Measurements from ENCODE around the gene BTF3.
"Not testable (repeated sequence)": the region's sequence is repeated elsewhere in the genome, so short reads cannot be mapped to it uniquely, and the experiment has no call there.

Gene BTF3

GRCh38 chr5:73486119-73486899 lies 11.9 kb upstream of the BTF3 start:
- DNase-seq = no peak

GRCh38 chr5:73487257-73487656 lies 11.0 kb upstream of the BTF3 start:
- not testable (repeated sequence) for DNase-seq

DNA sequence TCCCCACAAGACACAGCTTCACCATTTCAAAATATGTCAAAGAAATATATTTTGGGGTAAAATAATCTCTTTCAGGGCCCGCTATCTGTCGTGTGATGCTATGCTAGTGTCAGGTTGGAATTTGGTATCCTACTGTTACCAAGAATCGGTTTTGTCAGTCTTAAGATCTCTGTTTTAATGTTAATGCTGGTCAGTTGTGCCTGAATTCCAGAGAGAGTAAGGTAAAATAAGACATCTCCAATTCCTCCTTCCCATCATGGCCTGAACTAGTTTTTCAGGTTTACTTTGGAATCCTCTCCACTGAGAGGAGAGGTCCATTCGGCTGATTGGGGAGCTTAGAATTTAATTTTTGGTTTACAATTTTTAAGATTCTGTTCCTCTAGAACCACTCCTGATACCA lies 10.4 kb upstream of the BTF3 start:
- no peak for DNase-seq

- peak; percentile 77 for DNase-seq
Measured at GRCh38 chr5:73488806-73489205, 9.4 kb upstream of the BTF3 start.

DNA sequence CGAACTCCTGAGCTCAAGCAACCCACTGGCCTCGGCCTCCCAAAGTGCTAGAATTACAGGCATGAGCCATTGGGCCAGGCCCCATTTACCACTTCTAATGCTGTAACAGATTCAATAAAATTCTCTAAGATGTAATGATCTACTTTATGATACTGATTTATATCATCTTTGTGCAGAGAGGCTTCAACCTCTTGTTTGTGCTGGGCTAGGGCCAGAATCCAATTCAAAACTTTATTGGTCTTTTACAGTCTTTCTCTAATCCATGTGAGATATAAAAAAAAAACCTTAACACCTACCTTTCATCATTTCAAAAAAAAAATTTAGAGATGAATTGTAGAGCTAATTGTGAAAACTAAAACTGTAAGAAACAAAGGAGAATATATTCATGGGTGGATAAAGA lies 8.2 kb upstream of the BTF3 start:
- no peak for DNase-seq

- no peak for DNase-seq
Measured at GRCh38 chr5:73491155-73491554, 7.1 kb upstream of the BTF3 start.

DNA sequence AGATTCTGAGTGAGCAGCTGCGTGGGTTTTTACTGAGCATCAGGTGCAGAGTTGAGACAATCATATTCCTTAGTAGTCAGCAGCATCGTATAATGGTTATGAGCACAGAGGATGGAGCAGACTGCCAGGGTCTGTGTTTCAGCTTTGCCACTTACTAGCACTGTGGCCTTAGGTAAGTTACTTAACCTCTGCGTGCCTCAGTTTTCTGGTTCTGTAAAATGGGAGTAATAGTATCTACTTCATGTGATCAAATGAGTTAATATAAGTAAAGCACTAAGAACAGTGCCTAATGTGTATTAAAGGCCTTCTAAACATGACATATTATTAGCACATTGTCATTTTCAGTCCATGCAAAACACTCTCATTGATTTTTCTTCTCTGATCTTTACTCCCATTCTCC lies 4.8 kb upstream of the BTF3 start:
- DNase-seq = no peak

GRCh38 chr5:73494721-73495120 lies 3.5 kb upstream of the BTF3 start:
- no peak for DNase-seq

DNA sequence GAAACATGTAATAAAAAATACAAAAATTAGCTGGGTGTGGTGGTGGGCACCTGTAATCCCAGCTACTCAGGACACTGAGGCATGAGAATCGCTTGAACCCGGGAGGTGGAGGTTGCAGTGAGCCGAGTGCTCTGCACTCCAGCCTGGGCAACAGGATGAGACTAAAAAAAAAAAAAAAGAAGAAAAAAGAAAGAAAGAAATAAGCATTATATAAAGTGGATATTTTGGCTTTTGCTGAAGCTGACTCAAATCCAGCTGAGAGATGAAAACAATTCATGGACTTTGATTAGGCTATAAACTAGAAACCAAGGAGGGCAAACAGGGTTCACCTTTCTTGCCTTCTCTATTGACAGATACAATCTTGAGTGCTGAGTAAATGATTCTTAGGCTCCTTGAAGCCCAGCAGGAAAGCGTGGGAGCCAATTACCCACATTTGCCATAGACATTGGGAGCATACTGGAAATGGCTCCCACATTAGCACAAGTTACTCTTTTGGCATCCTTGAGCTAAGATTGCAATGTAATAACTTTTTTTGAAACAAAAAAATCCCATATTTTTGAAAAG lies 2.4 kb upstream of the BTF3 start:
- no peak for DNase-seq

GRCh38 chr5:73496984-73497457 lies 1.2 kb upstream of the BTF3 start:
- DNase-seq = peak; percentile 93

GRCh38 chr5:73497497-73498056 lies 665 bp upstream of the BTF3 start:
- peak; percentile 73 for DNase-seq

- DNase-seq = peak; percentile 38
Measured at GRCh38 chr5:73499187-73499586, 945 bp downstream of the BTF3 start.

DNA sequence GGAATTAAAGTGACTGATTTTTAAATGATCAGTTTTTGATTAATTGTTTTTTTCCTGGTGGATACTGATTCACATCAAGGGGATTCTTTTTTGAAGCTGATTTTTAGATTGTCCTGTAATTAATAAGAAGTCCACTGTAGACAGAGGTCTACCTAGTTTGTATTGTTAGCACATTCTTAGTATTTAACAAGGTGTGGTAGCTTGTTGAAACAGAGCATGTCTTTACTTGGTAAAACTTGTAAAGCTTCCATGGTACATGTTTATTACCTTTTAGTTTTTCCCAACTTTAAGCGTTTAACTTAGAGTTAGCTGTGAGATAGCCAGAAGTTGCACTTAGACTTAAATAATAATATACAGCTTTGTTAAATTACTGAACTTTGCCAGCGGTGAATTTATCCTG lies 1.5 kb downstream of the BTF3 start:
- no peak for DNase-seq

GRCh38 chr5:73501406-73501805 lies 3.2 kb downstream of the BTF3 start:
- no peak for DNase-seq

- no peak for DNase-seq
Measured at GRCh38 chr5:73506459-73506955, 8.3 kb downstream of the BTF3 start.

- DNase-seq = no peak
Measured at GRCh38 chr5:73507062-73507461, 8.8 kb downstream of the BTF3 start.

GRCh38 chr5:73508521-73508920 lies 10.3 kb downstream of the BTF3 start:
- not testable (repeated sequence) for DNase-seq

GRCh38 chr5:73513996-73514395 lies 15.8 kb downstream of the BTF3 start:
- DNase-seq = no peak

DNA sequence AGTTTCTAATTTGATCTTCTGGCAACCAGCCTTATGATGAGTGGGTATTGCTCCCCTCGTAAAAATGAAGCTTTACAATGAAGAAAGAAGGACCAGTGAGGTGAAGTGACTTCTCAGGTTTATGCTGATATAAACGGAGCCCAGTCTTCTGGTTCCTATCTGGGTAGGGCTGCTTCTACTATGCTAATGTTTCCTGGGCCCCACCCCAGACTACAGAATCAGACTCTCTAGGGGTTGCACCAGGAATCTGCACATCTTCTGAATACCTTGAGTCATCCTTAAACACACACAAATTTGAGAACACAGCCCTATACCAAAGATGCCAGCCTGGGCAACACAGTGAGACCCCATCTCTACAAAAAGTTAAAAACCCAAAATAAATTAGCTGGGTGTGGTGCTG lies 16.2 kb downstream of the BTF3 start:
- no peak for DNase-seq

GRCh38 chr5:73515232-73515631 lies 17.0 kb downstream of the BTF3 start:
- no peak for DNase-seq

DNA sequence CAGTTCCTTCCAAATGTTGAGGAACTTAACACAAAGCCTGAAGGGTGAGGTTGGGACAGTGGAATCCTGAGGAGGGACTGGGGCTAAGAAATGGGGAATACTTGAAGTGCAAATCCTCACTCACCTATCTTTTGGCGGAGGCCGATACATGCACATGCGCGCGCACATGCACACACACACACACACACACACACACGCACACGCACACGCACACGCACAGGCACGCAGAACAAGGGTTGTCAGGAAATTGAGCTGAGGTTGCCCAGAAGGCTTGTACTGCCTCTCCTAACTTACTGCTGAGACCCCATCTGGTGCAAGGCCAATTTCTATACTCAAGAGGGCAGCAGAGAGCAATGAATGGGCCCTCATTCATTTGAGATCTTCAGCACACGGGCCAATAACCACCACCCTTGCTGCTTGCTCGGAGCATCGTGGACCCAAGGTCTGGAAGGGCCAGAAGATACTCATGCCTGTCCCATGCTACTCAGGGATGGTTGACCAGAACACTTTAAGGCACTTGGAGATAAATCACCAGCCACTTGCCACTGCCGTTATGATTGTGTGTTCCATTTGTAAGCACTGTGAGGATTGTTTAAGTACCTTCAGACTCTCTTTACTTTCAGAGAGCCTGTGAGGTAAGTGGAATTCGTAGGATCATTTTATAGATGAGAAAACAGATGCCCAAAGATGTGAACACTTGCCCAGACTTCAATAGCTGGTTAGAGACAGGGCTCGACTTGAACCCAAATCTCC lies 21.5 kb downstream of the BTF3 start:
- peak; percentile 87 for DNase-seq

DNA sequence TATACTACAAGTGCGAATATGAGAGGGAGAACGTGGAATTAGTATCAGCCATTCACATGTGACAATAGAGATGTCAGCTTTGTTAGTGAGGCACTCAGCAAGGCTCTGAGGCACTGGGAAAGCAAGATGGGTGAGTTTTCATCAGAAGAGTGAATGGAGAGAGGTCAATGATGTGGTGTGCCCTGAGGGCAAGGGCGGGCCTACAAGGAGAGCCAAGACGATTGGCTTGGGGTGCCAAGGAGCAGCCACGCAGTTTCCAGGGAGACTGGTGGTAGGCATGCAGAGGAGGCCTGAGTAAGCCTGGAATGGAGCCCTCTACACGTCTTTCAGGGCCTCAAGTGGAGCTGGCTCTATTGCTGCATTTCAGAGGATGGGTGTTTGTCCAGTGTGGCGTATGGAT lies 24.7 kb downstream of the BTF3 start:
- DNase-seq = no peak

DNA sequence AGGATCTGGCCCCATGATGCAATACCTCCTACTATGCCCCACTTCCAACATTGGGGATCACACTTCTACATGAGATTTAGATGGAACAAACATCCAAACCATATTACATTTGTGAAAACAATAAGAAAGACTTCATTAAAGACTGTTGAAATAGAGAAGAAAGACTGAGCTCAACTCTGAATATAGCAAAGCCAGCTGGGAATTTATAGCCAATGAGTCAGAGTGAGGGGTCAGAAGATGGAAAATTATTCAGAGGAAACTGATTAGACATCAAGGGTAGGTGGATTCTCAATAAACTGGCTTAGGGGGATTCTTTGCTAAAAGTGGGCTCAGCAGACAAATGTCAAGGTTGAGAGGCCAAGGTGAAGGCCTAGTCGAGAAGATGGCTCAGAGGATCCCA lies 25.6 kb downstream of the BTF3 start:
- DNase-seq = no peak
